ENCODE measurements around the gene FAM53B.

FAM53B gene

DNA sequence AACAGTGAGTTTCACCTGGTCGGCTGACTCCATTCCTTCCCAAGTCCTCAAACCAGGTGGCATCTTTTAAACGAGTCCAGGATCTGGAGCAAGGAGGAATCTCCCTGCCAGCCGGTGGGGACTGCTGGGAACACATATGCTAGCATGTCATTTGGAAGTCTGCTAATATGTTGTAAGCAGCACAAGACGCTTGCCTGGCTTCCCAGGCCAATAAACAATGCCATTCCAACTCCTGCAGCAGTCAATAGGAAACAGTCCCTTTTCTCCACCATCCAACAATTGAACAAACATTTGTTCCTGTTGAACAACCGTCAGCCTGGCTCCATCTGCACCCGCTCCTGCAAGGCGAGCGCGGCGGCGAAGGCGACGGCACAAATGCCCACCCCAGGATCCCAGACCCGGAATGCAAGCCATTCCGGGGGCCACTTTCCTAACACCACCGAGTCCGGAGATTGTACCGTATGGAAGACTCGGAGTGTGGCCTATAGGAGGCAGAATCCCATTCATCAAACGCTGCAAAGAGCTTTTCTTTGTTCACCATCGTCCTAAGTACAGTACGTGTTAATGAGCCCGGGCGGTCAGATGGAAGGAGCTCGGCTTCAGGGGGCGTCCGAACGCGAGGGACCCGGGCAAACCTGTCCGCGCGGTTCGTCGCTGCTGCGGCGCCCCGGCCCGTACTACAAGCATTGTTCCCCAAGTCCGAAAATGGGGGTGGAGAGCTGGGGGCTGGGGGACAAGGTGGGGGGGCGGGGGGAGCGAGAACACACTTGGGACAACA, 1.6 kb downstream of the FAM53B start:
- no peak for DNase-seq (ENCODE audit: low read depth in 2 of 2)

- DNase-seq (ENCODE audit: low read depth in 2 of 2): no peak
Measured at GRCh38 chr10:124741922-124742412, 2.2 kb downstream of the FAM53B start.

- peak; percentile 46 to 61 for DNase-seq (ENCODE audit: low read depth in 2 of 2)
Measured at GRCh38 chr10:124741281-124741921, 2.8 kb downstream of the FAM53B start.

- no peak for DNase-seq (ENCODE audit: low read depth in 2 of 2)
Measured at GRCh38 chr10:124740369-124741280, 3.6 kb downstream of the FAM53B start.

DNA sequence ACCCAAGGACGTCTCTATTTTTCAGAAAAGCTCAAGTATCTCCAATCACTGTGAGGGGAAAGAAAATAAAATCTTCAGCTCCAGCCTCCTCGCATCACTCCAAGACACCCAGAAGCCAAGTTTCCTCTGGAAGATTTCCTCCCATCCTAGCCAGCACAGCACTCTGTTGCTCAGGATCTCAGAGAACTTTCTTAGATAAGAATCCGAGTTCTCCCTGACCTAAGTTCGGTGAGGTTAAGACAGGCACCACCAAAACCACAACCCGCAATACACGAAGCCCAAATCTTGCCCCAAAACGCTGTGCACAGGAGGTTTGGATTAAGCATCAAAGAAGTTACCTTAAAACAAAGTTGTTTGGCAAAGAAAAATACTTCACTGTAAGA, 4.2 kb downstream of the FAM53B start:
- DNase-seq (ENCODE audit: low read depth in 2 of 2): no peak

DNA sequence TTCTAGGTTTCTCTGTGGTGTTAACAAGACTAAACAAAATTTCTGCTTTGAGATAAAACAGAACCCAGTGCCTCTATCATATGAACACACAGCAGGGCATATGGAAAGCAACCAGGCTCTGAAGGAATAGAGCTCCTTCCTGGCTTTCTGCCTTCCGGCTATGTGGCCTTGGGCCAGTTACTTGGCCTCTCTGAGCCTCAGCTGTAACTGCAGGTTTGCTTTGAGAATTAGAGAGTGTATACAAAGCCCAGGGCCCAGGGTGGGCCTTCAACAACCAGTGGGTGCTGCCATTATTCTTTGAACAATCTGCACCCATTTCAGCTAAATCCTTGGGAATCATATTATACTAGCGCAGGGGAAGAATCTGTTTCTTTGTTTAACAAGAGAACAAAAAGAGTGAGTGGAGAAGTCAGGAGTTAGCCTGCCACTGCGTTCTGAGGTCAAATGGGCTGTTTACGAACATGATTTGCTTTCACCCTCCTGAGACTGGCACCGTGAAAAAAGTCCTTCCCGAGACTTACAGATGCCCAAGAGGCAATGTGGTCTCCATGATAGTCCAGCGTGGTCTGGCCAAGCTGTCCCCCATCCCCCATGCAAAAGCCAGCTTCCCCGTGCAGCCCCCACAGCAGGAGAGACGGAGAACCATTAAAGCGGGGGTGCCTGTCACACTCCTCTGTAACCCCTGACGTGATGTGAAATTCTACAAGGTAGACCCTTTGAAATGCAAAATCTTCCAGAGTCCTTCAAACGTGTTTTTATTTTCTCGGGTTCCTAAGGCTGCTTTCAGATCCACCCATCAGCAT, 4.9 kb downstream of the FAM53B start:
- DNase-seq (ENCODE audit: low read depth in 2 of 2): no peak

DNA sequence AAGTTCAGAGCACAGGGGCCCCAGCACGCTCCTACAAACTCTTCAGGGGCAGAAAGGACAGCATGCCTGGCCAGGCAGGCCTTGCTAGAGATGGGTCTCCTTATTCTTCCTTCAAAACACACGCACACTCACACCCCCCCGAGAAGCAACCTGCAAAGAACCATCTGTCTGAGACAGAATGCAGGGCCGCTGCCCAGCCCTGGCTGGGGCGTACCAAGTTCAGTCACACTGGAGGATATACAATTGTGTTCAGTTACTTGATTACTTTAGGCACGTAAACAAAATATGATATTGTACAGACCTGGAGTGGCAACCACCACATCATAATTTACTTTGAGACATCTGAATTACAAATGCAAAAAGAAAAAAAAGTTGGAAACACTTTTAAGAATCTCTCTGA, 5.7 kb downstream of the FAM53B start:
- DNase-seq (ENCODE audit: low read depth in 2 of 2): no peak

- DNase-seq (ENCODE audit: low read depth in 2 of 2): no peak
Measured at GRCh38 chr10:124737708-124738107, 6.5 kb downstream of the FAM53B start.

DNA sequence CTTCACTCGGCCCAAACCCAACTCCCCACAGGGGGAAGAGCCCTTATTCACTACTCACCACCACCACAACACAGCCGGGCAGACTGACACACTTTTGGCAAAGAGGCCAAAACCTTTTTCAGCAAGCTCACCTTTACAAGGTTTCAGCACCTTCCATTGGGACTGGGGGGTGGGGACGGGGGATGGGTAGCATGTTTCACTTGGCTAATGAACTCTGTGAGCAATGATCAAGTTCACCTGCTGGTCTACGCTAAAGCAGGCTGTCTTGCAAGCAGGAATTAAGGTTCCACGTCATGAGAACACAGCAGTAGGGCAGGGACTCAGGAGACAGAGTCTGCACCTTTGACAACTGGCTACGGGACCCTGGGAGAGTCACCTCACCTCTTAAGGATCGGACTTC, 7.0 kb downstream of the FAM53B start:
- no peak for DNase-seq (ENCODE audit: low read depth in 2 of 2)

DNA sequence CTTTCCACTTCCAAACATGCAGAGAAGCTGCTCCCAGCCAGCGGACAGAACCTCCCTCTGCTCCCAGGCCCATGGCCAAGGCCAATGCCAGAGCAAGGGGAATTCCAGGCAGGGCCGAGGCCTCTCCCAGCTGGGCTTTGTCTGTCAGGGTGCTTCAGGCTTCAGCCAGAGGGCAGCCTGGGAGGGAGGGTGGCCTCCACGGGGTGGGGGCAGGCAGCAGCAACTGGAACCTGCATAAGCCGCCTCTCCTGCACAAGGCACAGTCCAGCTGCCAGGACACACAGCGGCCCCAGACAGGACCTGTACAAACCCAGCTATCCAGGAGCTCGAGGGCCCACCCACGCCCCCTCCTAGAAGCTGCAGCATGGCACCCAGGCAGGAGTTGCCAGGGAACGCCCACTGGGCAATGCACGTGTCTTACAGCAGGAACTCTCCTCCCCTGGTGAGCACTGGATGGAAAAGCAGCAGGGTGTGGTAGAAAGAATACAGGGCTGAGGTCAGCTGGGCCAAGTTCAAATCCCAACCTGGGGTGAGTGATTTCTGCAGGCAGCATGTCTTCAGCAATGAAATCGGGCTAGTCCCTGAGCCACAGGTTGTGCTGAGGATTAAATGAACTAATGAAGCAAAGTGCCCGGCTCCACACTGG, 7.6 kb downstream of the FAM53B start:
- DNase-seq (ENCODE audit: low read depth in 2 of 2): no peak

DNA sequence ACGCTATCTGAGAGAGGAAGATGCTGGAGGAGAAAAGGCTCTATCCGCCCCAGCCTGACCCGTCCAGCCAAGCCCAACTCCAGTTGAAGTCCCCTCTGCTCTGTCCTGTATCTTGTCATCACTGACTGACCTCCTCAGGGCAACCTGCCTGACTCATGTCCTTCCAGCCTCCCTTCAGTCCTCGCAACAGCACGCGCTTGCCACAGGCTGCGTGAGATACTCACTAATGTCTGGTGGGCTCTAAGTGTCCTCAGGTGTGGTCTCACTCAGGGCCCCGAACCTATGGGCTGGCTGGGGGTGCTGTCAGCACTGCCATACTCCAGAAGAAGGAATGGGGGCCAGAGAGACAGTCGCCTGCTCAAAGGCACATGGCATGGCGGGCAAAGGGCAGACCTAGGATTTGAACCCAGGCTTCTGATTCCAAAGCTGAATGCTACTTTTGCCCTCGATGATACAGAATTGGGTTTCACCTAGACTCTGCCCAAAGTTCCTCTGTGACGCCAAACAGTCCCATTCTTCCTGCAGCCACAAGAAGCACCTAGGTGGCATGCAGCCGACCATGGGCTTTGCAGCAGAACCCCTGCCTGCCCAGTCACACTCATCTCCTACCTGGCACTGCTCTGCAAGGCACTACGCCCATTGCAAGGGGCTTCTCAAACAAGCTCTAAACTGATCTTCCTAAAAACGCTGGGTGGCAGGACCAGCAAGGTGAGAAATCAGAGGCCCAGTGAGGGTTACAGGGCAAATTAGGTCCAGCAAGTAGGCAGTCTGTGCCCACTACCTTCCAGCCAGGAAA, 8.5 kb downstream of the FAM53B start:
- DNase-seq (ENCODE audit: low read depth in 2 of 2): no peak

DNA sequence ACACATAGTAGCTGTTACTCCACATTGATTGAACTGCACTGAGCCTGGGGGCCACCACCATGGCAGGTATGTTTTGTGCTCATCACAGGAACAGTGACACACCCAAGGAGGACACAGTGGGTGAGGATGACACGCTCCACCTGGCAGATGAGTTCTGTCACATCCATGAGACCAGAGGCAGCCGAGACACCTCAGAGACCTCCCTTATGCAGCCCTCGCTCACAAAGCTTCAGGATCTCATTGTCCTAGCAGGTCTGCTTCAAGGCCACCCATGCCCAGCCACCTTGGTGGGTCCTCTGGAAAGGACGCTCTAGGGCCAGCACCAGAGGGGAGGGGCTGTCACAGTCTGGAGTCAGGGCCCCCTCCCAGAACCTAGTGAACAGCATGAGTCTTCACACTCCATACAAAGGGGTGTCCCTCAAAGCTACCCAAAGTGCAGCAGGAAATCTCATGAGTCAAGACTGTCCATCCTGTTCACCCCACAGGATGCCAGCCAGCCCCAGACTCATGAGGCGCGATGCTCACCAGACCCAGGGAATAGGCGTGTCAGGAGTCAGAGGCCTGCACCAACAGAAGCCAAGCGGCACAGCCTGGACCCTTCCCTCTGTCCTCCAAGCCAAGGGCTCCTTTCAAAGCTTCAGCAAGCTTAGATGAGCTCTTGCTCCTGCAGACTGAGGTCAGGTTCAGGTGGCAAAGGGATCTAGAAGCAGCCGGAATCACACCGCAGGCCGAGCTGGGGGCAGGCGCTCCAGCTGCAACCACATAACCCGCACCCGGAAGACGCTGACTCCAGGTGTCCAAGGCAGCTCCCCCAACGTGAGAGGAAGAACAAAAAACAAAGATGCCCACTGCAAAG, 9.6 kb downstream of the FAM53B start:
- no peak for DNase-seq (ENCODE audit: low read depth in 2 of 2)

- DNase-seq (ENCODE audit: low read depth in 2 of 2): no peak
Measured at GRCh38 chr10:124733571-124734245, 10.5 kb downstream of the FAM53B start.

- no peak for DNase-seq (ENCODE audit: low read depth in 2 of 2)
Measured at GRCh38 chr10:124732931-124733570, 11.1 kb downstream of the FAM53B start.

DNA sequence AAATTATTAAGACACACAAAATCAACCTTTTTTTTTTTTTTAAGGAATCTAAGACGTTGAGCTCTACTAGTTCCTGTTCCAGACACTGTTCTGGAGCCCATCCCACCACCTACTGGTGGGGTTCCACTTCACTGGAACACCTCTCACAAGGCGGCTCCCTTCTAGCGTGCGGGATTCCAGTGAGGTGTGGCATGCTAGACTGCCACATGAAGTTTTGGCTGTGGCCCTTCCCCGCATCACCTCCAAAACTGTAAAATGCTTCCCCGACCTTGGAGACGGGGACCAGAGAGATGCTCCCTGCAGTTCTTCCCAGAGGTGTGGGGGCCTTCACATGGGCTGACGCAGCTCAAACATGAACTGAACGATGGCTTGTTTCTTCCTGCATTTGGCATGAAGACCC, 12.6 kb downstream of the FAM53B start:
- DNase-seq (ENCODE audit: low read depth in 2 of 2): no peak

- DNase-seq (ENCODE audit: low read depth in 2 of 2): no peak
Measured at GRCh38 chr10:124730790-124731189, 13.4 kb downstream of the FAM53B start.

- no peak for DNase-seq (ENCODE audit: low read depth in 2 of 2)
Measured at GRCh38 chr10:124728830-124729661, 15.1 kb downstream of the FAM53B start.

Data from stimulated activated CD8-positive, alpha-beta memory T cell treated with anti-CD3 and anti-CD28 coated beads, Interleukin-7, amount 100 ng/mL, for 1 hour (primary cell).